Stomach (tissue), 9 donors: ENCODE results near the gene TAF11L12. TPM values are rescaled to one million over a fixed set of nuclear protein-coding genes. Genes with fewer than 3 reads are reported as not detected.
"Not testable (repeated sequence)": the region's sequence is repeated elsewhere in the genome, so short reads cannot be mapped to it uniquely, and the experiment has no call there.

Experiments
- DNase-seq, 2 donors: peaks; one replicate each; pipeline versions ENCODE4 v3.0.0 to v3.0.0-alpha.2; 2013 to 2019
- H3K27ac ChIP-seq, 5 donors: fragments of 200-600 bp in 4 of 5; sonication (generic) in 4 of 5; one replicate each; pipeline ENCODE4 v1.5.1; 2013 to 2019; ENCODE audit warnings: mild to moderate bottlenecking in 1 of 5, moderate library complexity in 1 of 5
- H3K27me3 ChIP-seq, 3 donors: fragments of 200-600 bp; sonication (generic); one replicate each; pipeline ENCODE4 v1.5.1; 2017 to 2019; ENCODE audit warnings: mixed run types in 1 of 3
- H3K36me3 ChIP-seq, 4 donors: fragments of 200-600 bp; sonication (generic); 1 replicate in 3 of 4; 2 replicates in 1 of 4; pipeline ENCODE4 v1.5.1; 2016 to 2019
- H3K4me1 ChIP-seq, 4 donors: fragments of 200-600 bp; sonication (generic); one replicate each; pipeline ENCODE4 v1.5.1; 2016 to 2019
- H3K4me3 ChIP-seq, 4 donors: fragments of 200-600 bp; sonication (generic) in 3 of 4; one replicate each; pipeline ENCODE4 v1.5.1; 2016 to 2019; ENCODE audit warnings: mild to moderate bottlenecking in 1 of 4
- H3K9me3 ChIP-seq, 4 donors: fragments of 200-600 bp; sonication (generic); one replicate each; pipeline ENCODE4 v1.5.1; 2016 to 2019
- EP300 ChIP-seq: sonication (generic); formaldehyde crosslinking; IDR thresholded peaks from one replicate; pipeline ENCODE4 v1.6.1; 2017; ENCODE audit warnings: antibody characterized with exemption
- POLR2A ChIP-seq, 4 donors: fragments of 450-650 bp; IDR thresholded peaks; one replicate each; pipeline ENCODE4 v1.6.1; 2016; ENCODE audit warnings: antibody characterized with exemption in 4 of 4, control low read depth in 2 of 4, mild to moderate bottlenecking in 1 of 4, moderate library complexity in 1 of 4
- POLR2AphosphoS5 ChIP-seq, 3 donors: sonication (generic); formaldehyde crosslinking; IDR thresholded peaks; one replicate each; pipeline ENCODE4 v1.6.1; 2016; ENCODE audit warnings: antibody characterized with exemption in 3 of 3
- WGBS, 5 donors: extraction: QIAGEN DNeasy Blood & Tissue Kit in 3 of 5; methylation state at CpG; one replicate each; pipeline versions ENCODE4 v1.1.5 to v1.1.7; 2013 to 2018; 5-methylcytosine and 5-hydroxymethylcytosine counted together
- intact Hi-C: fragments of 100-400 bp; cut with DNase I; formaldehyde crosslinking; loops from one replicate; pipeline ENCODE4 v1.15.1; 2023; ENCODE audit warnings: low total_unique reads
- polyA plus RNA-seq, 3 donors: library from polyadenylated mRNA; stranded (reverse); fragments of 200-250 nt; gene quantifications; one replicate each; pipeline ENCODE4 v1.2.3, GENCODE V29; 2013
- small RNA-seq, 4 donors: library from RNA; depleted of rRNA; stranded (forward); fragments of <200 nt; gene quantifications; one replicate each; pipeline ENCODE3, GENCODE V24; 2016
- total RNA-seq, 5 donors: library from RNA; depleted of rRNA; stranded (reverse); fragments of >200 nt; gene quantifications; one replicate each; pipeline versions ENCODE4 v1.1.0 to v1.2.3, GENCODE V29; 2014 to 2016
- TF ChIP-seq, protein P1 (sequence below), 7 experiments: fragments of 450-650 bp in 4 of 7; fragments of 200-600 bp in 3 of 7; sonication (generic) in 3 of 7; IDR thresholded peaks; one replicate each; pipeline ENCODE4 v1.5.1; 2016 to 2019; ENCODE audit warnings: antibody characterized with exemption in 7 of 7, control low read depth in 2 of 7, mild to moderate bottlenecking in 1 of 7
- donor health status: healthy with polysubstance abuse.
- donor health status: Bipolar disorder and iron deficiency.
- donor health status: healthy.

The TAF11L12 gene
- total and polyA plus RNA-seq, 8 donors = not detected

DNA sequence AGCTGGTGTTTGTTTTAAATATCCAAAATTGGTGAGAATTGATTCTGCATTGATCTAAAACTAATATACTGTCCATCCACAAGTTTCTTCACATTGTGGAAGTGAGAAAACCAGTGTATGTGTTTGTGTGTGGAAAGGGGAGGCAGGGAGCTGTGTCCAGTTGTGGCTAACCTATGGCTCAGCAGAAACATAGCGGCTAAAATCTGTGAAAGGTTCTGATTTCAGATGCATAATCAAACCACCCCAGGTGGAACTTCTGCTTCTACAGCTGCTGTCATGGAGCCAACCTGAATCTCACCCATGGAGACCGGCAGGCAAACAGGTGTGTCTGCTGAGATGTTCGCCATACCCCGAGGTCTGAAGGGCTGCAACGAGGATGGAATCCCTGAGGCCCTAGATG, 24.0 kb downstream of the TAF11L12 start, which contains the start of gene TAF11L14:
Gene TAF11L14 (plus strand): TSS at position 301 of the 400 bp plus-strand sequence.
- TF ChIP-seq, protein P1, sequence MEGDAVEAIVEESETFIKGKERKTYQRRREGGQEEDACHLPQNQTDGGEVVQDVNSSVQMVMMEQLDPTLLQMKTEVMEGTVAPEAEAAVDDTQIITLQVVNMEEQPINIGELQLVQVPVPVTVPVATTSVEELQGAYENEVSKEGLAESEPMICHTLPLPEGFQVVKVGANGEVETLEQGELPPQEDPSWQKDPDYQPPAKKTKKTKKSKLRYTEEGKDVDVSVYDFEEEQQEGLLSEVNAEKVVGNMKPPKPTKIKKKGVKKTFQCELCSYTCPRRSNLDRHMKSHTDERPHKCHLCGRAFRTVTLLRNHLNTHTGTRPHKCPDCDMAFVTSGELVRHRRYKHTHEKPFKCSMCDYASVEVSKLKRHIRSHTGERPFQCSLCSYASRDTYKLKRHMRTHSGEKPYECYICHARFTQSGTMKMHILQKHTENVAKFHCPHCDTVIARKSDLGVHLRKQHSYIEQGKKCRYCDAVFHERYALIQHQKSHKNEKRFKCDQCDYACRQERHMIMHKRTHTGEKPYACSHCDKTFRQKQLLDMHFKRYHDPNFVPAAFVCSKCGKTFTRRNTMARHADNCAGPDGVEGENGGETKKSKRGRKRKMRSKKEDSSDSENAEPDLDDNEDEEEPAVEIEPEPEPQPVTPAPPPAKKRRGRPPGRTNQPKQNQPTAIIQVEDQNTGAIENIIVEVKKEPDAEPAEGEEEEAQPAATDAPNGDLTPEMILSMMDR (IDR thresholded peaks at IDR 0.05) = no peak
- TF ChIP-seq POLR2AphosphoS5 (IDR thresholded peaks at IDR 0.05) (no peak), POLR2A (IDR thresholded peaks at IDR 0.05) (no peak), EP300 (no peak)
- no peaks in the 10 kb centered on the region for H3K4me1 ChIP-seq
- 83 to 95% (median 88%) methylated on average over 4 to 5 of the region's 5 CpGs for WGBS, 5 donors

DNA sequence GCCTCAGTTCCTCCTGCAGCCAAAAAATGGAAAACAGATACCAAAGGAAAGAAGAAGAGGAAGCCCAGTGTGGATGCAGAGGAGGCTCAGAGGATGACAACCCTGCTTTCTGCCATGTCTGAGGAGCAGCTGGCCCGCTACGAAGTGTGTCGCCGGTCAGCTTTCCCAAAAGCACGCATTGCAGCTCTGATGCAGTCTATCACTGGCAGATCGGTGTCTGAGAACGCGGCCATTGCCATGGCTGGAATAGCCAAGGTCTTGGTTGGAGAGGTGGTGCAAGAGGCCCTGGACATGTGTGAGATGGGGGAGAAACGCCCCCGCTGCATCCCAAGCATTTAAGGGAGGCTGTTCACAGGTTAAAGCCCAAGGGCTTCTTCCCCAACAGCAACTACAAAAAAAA, 39.0 kb downstream of the TAF11L12 start:
- H3K36me3 ChIP-seq, H3K27ac ChIP-seq, H3K9me3 ChIP-seq, H3K4me3 ChIP-seq, H3K4me1 ChIP-seq, H3K27me3 ChIP-seq, intact Hi-C loops, DNase-seq: not testable (repeated sequence)
- 91 to 96% (median 95%) methylated on average over 10 of the region's 10 CpGs for WGBS, 5 donors

More for the DNA sequence above, 24.0 kb downstream of the TAF11L12 start, which contains the start of gene TAF11L14:
- Histone ChIP-seq H3K27ac (no peak within 1 kb of the TSS), H3K4me3 (no peak within 1 kb of the TSS), H3K9me3 (no peaks in the 10 kb centered on the region), H3K27me3 (no peaks in the 10 kb centered on the region), H3K36me3 (no peaks in the 10 kb centered on the region)
- intact Hi-C loops = no loop called here
- no peak for DNase-seq

DNA sequence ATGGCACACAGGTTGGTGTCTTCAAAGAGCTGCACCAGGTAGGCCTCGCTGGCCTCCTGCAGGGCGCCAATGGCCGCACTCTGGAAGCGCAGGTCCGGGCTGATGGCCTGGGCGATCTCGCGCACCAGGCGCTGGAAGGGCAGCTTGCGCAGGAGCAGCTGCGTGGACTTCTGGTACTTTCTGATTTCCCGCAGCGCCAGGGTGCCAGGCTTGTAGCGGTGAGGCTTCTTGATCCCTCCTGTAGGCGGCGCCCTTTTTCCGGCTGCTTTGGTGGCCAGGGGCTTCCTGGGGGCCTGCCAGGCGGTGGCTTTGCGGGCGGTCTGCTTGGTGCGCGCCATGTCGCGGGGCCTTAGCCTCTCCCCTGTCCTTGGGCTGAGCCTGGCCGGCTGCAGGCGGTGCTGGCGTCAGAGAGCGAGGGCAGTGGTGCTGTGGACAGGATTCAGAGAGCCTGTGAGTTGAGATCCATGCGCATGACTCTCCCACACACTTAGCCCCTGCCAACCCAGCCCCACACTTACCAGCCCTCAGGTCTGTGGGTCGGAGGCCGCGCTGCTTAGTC, 45.1 kb downstream of the TAF11L12 start:
- H3K36me3 ChIP-seq, H3K27me3 ChIP-seq, H3K9me3 ChIP-seq, H3K4me3 ChIP-seq, DNase-seq, H3K4me1 ChIP-seq, intact Hi-C loops, H3K27ac ChIP-seq: not testable (repeated sequence)
- 92 to 100% (median 95%) methylated on average over 4 to 32 of the region's 32 CpGs for WGBS, 5 donors

DNA sequence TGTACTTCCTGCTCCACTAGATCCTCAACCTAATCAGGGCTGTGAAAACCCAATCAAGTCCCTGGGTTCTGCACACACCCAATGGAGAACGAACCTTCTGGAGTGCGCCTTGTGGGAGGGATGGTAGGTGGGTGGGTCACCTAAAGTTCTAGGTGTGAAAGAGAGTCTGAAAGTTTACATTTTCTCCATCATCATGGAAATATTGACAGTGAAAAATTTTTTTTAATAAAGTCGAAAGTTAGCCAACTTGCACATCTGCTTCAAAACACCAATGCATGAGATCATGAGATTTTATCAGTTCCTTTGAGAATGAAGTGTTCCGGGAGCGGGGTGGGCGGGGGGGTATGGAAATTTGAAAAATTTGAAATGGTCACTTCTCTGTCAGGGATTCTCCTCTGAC, 45.7 kb downstream of the TAF11L12 start:
- 64 to 70% (median 67%) methylated on average over 4 to 6 of the region's 6 CpGs for WGBS, 5 donors
- Histone ChIP-seq H3K4me1 (no peaks in the 10 kb centered on the region), H3K9me3 (peaks cover 0 to 6% (median 0%) of the 10 kb centered on the region in 4 donors), H3K36me3 (no peaks in the 10 kb centered on the region), H3K27ac (no peak overlapping the region), H3K27me3 (no peaks in the 10 kb centered on the region), H3K4me3 (no peak overlapping the region)
- DNase-seq = no peak
- intact Hi-C loops = no loop called here
- TF ChIP-seq EP300 = no peak
- TF ChIP-seq, protein P1 (IDR thresholded peaks at IDR 0.05) = no peak
- no peak for TF ChIP-seq POLR2AphosphoS5 (IDR thresholded peaks at IDR 0.05)
- no peak for TF ChIP-seq POLR2A (IDR thresholded peaks at IDR 0.05)

Small RNA genes within 50 kb of the gene (small RNA-seq; reads per million reads assigned to genes)
- gene AC233724.1 = 0 reads per million in 4 donors
- gene AC233724.2 = 0 reads per million in 4 donors
- 0 reads per million in 4 donors for gene AC233724.3
- gene AC233724.4 = 0 reads per million in 4 donors
- gene AC233724.6 = 0 reads per million in 4 donors
- gene AC233724.7 = 0 reads per million in 4 donors

Other genes with a start within 250 kb of the TAF11L12 start
- not detected for gene TAF11L2, start 112.2 kb upstream of the TAF11L12 start, total RNA-seq
- not detected for gene TAF11L2, start 112.2 kb upstream of the TAF11L12 start, polyA plus RNA-seq
- not detected for gene TAF11L3, start 92.0 kb upstream of the TAF11L12 start, total RNA-seq
- gene TAF11L3, start 92.0 kb upstream of the TAF11L12 start, polyA plus RNA-seq = not detected
- not detected for gene TAF11L4, start 88.6 kb upstream of the TAF11L12 start, total RNA-seq
- gene TAF11L4, start 88.6 kb upstream of the TAF11L12 start, polyA plus RNA-seq = not detected
- not detected for gene TAF11L5, start 85.2 kb upstream of the TAF11L12 start, total RNA-seq
- not detected for gene TAF11L5, start 85.2 kb upstream of the TAF11L12 start, polyA plus RNA-seq
- not detected for gene TAF11L6, start 81.7 kb upstream of the TAF11L12 start, total RNA-seq
- not detected for gene TAF11L6, start 81.7 kb upstream of the TAF11L12 start, polyA plus RNA-seq
- gene TAF11L7, start 24.6 kb upstream of the TAF11L12 start, total RNA-seq = not detected
- gene TAF11L7, start 24.6 kb upstream of the TAF11L12 start, polyA plus RNA-seq = not detected
- not detected for gene TAF11L8, start 19.4 kb upstream of the TAF11L12 start, total RNA-seq
- not detected for gene TAF11L8, start 19.4 kb upstream of the TAF11L12 start, polyA plus RNA-seq
- gene TAF11L9, start 16.0 kb upstream of the TAF11L12 start, total RNA-seq = not detected
- not detected for gene TAF11L9, start 16.0 kb upstream of the TAF11L12 start, polyA plus RNA-seq
- gene TAF11L10, start 12.6 kb upstream of the TAF11L12 start, total RNA-seq = not detected
- gene TAF11L10, start 12.6 kb upstream of the TAF11L12 start, polyA plus RNA-seq = not detected
- gene TAF11L11, start 6.2 kb upstream of the TAF11L12 start, total RNA-seq = not detected
- gene TAF11L11, start 6.2 kb upstream of the TAF11L12 start, polyA plus RNA-seq = not detected
- gene TAF11L13, start 21.7 kb downstream of the TAF11L12 start, total RNA-seq = not detected
- gene TAF11L13, start 21.7 kb downstream of the TAF11L12 start, polyA plus RNA-seq = not detected
- not detected for gene TAF11L14, start 24.1 kb downstream of the TAF11L12 start, total RNA-seq
- gene TAF11L14, start 24.1 kb downstream of the TAF11L12 start, polyA plus RNA-seq = not detected